GM19468 (cell line): ENCODE data around the gene ATP8A2.

Experiments used
- ATAC-seq: cut with Tn5 transposase; IDR thresholded peaks from one replicate; pipeline ENCODE4 v1.9.1; 2021; ENCODE audit warnings: mild to moderate bottlenecking, moderate library complexity, moderate number of reproducible peaks; ENCODE audit not compliant: unreplicated experiment; ENCODE audit errors: extremely low read depth

ATP8A2 gene

DNA sequence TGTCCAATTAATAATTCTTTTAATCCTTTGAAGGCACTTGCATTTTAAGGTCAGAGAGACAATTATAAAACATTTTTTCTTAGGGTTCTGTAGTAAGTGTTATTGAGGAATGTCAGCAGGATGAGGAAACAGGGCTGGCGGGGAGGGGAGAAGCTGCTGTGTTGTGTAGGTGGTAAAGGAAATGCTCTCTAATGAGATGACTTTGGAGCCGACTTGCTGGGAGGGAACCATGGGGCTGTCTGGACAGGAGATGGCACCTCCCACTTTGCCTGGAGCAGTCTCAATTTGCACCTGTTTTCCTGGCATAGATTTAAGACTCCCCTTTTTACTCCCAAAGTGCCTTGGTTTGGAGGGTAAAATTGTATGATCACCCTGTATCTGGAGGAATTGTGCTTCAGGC, 230.4 kb downstream of the ATP8A2 start:
- ATAC-seq, result no peak

DNA sequence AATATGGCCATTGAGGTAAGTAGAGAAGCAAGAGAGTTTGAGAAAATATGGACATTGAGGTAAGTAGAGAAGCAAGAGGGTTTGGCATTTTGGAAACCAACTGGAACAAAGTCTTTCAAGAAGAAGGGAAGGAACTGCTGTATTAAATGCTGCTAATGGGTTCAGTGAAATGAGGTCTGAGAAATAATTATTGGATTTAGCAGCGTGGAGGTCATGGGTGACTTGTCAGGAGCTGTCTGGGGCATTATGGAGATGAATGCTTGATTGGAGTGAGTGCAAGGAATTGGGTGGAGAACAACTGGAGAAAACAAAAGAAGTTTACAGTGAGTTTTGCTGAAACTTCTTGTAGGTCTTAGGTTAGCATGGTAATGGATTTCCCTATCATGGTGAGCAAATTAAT, 232.3 kb downstream of the ATP8A2 start:
- no peak for ATAC-seq

- ATAC-seq, result no peak
Measured at GRCh38 chr13:25607096-25607495, 235.3 kb downstream of the ATP8A2 start.

DNA sequence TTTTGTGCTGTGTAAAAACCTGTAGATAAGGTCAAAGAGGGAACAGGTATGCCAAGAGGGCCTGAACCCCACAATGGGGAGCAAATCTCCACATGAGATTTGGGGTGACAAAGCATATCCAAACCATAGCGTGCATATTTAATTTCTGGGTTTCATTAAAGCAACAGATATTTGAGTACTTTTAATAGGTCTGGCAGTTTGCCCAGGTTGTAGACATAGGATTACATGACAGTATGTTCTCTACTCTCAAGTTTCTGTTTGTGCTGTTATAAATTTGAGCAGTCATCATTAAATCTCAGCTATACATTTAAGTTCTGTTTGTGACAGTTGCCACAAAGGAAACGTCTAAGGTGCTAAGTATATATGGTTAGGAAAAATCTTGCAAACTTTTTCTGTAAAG, 236.4 kb downstream of the ATP8A2 start:
- no peak for ATAC-seq

- no peak for ATAC-seq
Measured at GRCh38 chr13:25616674-25617073, 244.9 kb downstream of the ATP8A2 start.

- no peak for ATAC-seq
Measured at GRCh38 chr13:25619897-25620296, 248.1 kb downstream of the ATP8A2 start.

DNA sequence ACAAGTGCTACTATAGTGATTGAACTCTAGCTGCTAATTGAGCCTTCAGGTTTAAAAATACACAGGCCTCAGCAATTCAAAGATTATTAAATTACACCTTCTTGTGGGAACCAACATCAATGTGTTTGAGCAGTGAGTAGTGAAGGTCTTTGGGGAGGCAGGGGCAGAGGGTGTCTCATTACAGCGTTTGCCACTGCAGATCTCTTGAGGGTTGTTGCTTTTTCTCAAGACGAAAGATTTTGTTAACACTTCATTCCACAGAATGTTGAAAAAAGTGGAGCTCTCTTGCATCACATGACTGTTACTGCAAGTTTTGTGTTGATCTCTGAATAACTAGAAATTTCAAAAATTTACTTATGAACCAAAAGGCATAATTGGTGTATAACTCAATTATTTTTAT, 253.6 kb downstream of the ATP8A2 start:
- no peak for ATAC-seq

- ATAC-seq, result no peak
Measured at GRCh38 chr13:25630329-25630900, 258.6 kb downstream of the ATP8A2 start.

DNA sequence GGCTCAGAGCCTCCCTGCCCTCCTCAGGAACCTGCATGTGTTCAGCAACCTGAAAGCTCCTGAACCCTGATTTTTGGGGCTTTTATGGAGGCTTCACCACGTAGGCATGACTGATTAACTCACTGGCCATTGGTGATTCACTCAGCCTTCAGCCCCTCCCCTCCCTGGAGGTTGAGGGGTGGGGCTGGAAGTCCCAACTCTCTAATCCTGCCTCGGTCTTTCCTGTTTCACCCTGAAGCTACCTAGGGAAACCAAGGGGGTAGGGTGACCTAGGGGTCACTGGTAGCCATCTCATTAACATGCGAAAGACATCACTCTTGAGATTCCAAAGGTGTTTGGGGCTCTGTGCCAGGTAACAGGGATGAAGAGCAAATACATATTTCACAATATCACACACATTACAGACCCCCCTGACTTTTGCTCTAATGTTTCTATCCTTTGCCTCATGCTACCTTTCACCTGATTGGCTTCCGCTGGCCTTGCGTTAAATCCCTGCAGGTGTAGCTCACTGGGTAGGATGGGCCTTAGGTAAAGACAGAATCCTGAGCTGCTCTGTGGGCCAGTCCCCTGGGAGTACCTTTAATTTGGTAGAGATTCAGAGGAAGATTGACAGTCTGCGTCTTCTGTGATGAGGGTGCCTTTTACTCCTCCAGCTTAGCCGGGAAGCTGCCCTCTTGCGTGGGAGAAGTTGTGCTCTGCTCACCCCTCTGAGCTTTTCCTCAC, 260.6 kb downstream of the ATP8A2 start:
- ATAC-seq, result no peak

DNA sequence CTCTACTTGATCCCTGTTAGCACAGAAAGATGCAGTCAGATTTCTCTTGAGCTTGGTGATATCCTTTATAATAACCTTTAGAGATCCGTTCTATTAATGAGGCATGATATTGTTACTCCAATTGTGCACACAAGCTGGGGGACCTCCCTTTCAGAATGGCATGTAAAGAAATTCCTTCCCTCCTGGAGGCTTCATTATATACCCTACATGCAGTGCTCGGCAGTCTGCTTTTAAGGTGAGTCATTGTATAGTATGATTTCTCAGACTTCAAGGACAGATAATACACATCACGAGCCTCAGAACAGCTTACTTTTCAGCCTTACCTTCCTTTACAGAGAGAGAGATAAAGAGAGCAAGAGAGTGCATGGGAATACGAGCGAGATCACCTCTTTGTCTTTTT, 261.3 kb downstream of the ATP8A2 start:
- no peak for ATAC-seq

GRCh38 chr13:25645681-25646080, 273.9 kb downstream of the ATP8A2 start:
- ATAC-seq, result no peak

DNA sequence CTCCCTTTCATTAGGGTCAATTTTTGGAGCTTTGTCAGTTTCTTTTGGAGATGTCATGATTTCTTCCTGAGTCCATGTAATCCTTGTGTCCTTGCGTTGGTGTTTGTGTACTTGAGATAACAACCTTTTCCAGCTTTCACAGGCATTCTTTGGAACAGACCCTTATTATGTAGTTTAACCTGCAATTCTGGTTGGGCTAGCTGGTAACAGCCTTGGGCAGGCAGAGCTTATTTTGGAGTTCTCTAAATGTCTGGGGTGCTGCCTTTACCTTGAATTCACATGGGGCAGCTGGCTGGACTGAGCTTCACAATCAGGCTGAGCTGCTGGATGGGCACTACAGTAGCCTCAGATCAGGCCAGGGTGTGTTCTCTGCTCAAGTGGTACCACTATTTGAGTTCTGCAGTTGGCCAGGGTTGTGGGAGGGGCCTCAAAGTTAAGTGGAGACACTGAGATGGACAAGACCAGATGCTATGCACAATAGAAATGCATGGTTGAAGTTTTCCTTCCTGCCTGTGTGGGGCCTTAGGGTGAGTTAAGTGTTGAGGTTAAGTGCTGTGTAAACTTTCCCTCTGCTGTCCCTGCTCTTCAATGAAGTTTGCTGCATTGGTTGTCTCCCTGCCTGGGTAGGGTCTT, 277.3 kb downstream of the ATP8A2 start:
- no peak for ATAC-seq

DNA sequence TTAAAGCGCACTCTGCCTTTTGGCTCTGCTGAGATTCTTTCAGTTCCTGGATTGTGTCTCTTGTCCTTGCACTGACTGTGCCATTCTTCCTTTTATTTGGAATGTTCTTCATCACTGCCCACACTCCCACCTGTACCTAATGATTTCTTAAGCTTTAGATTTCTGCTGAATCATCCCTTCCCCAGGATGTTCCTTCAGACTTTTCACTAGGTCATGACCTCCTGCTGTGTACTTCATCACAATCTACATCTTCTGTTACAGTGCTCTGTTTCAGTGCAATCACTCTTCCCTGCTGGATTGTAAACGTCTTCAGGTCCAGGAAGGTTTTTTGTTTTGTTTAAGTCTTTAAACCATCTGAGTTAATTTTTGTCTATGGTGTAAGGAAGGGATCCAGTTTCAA, 281.0 kb downstream of the ATP8A2 start:
- ATAC-seq, result no peak

- no peak for ATAC-seq
Measured at GRCh38 chr13:25654322-25654721, 282.5 kb downstream of the ATP8A2 start.

DNA sequence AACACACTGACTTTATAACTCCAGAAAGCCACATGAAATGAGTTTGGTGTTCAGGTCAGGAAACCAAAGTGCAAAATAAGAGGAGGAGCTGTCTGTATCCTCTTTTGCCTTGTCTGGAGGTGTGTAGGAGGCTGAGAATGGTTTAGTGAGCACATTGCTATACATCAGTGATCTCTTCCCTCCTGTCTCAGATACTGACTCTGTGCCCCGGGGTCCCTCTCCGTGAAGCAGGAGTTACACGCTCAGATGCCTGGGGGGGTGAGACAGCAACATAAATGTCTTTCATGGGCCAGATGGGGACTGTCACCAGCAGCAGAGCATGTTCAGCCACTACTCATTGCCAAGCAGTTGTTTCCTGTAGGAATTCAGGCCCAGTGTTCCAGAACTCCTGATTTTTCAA, 285.4 kb downstream of the ATP8A2 start:
- ATAC-seq, result no peak

- no peak for ATAC-seq
Measured at GRCh38 chr13:25659091-25659795, 287.5 kb downstream of the ATP8A2 start.

- ATAC-seq, result no peak
Measured at GRCh38 chr13:25660996-25661395, 289.2 kb downstream of the ATP8A2 start.

GRCh38 chr13:25662516-25662915, 290.7 kb downstream of the ATP8A2 start:
- no peak for ATAC-seq

- no peak for ATAC-seq
Measured at GRCh38 chr13:25668345-25668744, 296.6 kb downstream of the ATP8A2 start.

DNA sequence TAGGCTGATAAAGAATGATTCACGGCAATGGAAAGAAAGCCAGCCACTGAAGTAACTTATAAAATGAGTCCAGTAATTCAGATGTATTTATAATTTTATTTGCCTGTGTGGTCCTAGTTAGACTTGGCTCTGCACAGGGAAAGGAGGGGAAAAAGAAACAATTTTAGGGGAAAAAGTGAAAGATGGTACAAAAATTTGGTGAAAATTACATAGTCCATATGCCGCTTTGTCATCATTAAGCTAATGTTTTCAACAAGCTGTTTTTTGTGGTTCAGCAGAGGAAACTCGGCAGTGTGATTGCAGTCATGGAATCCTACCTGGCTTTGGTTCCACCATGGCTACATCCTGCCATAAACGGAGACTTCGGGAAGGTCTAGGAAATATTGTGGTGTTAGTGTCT, 301.9 kb downstream of the ATP8A2 start:
- ATAC-seq, result no peak

- no peak for ATAC-seq
Measured at GRCh38 chr13:25674371-25674770, 302.6 kb downstream of the ATP8A2 start.
